ENCODE results near the gene CHD9NB.
"Not testable (repeated sequence)": the region's sequence is repeated elsewhere in the genome, so short reads cannot be mapped to it uniquely, and the experiment has no call there.

The CHD9NB gene

GRCh38 chr16:53056392-53056881, 3.7 kb upstream of the CHD9NB start:
- DNase-seq (ENCODE audit: low read depth): no peak

GRCh38 chr16:53055541-53056391, 3.1 kb upstream of the CHD9NB start:
- no peak for DNase-seq (ENCODE audit: low read depth)

GRCh38 chr16:53054670-53055485, 2.2 kb upstream of the CHD9NB start, which contains the start of gene CHD9:
TSS of gene CHD9 (plus strand) at chr16:53054991. CDS start at chr16:53156090, 101,099 bp downstream.
- peak; percentile 53 for DNase-seq (ENCODE audit: low read depth)

GRCh38 chr16:53053967-53054669, 1.4 kb upstream of the CHD9NB start:
- DNase-seq (ENCODE audit: low read depth): no peak

- DNase-seq (ENCODE audit: low read depth): not testable (repeated sequence)
Measured at GRCh38 chr16:53051255-53051654, 1.4 kb downstream of the CHD9NB start.

- no peak for DNase-seq (ENCODE audit: low read depth)
Measured at GRCh38 chr16:53048139-53048915, 4.4 kb downstream of the CHD9NB start.

GRCh38 chr16:53047515-53047914, 5.2 kb downstream of the CHD9NB start:
- not testable (repeated sequence) for DNase-seq (ENCODE audit: low read depth)

- no peak for DNase-seq (ENCODE audit: low read depth)
Measured at GRCh38 chr16:53045341-53046220, 7.1 kb downstream of the CHD9NB start.

GRCh38 chr16:53043986-53044601, 8.6 kb downstream of the CHD9NB start:
- no peak for DNase-seq (ENCODE audit: low read depth)

- no peak for DNase-seq (ENCODE audit: low read depth)
Measured at GRCh38 chr16:53043428-53043831, 9.3 kb downstream of the CHD9NB start.

GRCh38 chr16:53042235-53042701, 10.4 kb downstream of the CHD9NB start:
- DNase-seq (ENCODE audit: low read depth): no peak

GRCh38 chr16:53041320-53042051, 11.2 kb downstream of the CHD9NB start:
- no peak for DNase-seq (ENCODE audit: low read depth)

- no peak for DNase-seq (ENCODE audit: low read depth)
Measured at GRCh38 chr16:53040788-53041187, 11.9 kb downstream of the CHD9NB start.

- DNase-seq (ENCODE audit: low read depth): not testable (repeated sequence)
Measured at GRCh38 chr16:53036711-53037110, 16.0 kb downstream of the CHD9NB start.

- DNase-seq (ENCODE audit: low read depth): no peak
Measured at GRCh38 chr16:53036066-53036465, 16.6 kb downstream of the CHD9NB start.

GRCh38 chr16:53035176-53035942, 17.3 kb downstream of the CHD9NB start:
- no peak for DNase-seq (ENCODE audit: low read depth)

- no peak for DNase-seq (ENCODE audit: low read depth)
Measured at GRCh38 chr16:53034306-53034705, 18.4 kb downstream of the CHD9NB start.

GRCh38 chr16:53031323-53031942, 21.3 kb downstream of the CHD9NB start:
- no peak for DNase-seq (ENCODE audit: low read depth)
